ENCODE results near the gene C7orf57. TPM values are rescaled to one million over a fixed set of nuclear protein-coding genes. Genes with fewer than 3 reads are reported as not detected.
A peak's percentile ranks its signal among the peaks of the same experiment; 100 is the strongest.

C7orf57 gene
- total RNA-seq, 3 donors from 2014 or later (not counting 1 experiment from before 2014, with no cell fraction given): 0.85 TPM; not detected in 2

GRCh38 chr7:48083114-48083830 is 47.9 kb downstream of the C7orf57 start:
- Histone ChIP-seq H3K27ac (ENCODE audit: low read length) (no peak overlapping the region), H3K4me1 (ENCODE audit: control insufficient read depth, insufficient read depth, low read length) (peaks cover 51% of the 10 kb centered on the region), H3K27me3 (ENCODE audit: control insufficient read depth, insufficient read depth, low read length) (no peaks in the 10 kb centered on the region), H3K9me3 (ENCODE audit: control insufficient read depth, insufficient read depth, low read length) (no peaks in the 10 kb centered on the region), H3K4me3 (ENCODE audit: low read length) (no peak overlapping the region), H3K36me3 (ENCODE audit: control insufficient read depth, insufficient read depth, low read length) (no peaks in the 10 kb centered on the region)
- intact Hi-C loops (cut with micrococcal nuclease): no loop called here
- no peak for ATAC-seq
- no peaks in the 10 kb centered on the region for H3K9me3 Mint-ChIP-seq
- no peaks in the 10 kb centered on the region for H3K36me3 Mint-ChIP-seq
- peaks cover 45 to 49% of the 10 kb centered on the region in 2 donors for H3K4me1 Mint-ChIP-seq
- DNase-seq: peak in 1 of 2 donors; percentile 53
- WGBS (ENCODE audit: insufficient coverage): 87% methylated on average over 6 of the region's 6 CpGs
- H3K27ac Mint-ChIP-seq: peak overlapping the region; percentile 96 to 98
- no peaks in the 10 kb centered on the region for H3K27me3 Mint-ChIP-seq (ENCODE audit: low read depth in 2 of 2)
- H3K4me3 Mint-ChIP-seq: peak overlapping the region; percentile 47
- TF ChIP-seq, protein P1, sequence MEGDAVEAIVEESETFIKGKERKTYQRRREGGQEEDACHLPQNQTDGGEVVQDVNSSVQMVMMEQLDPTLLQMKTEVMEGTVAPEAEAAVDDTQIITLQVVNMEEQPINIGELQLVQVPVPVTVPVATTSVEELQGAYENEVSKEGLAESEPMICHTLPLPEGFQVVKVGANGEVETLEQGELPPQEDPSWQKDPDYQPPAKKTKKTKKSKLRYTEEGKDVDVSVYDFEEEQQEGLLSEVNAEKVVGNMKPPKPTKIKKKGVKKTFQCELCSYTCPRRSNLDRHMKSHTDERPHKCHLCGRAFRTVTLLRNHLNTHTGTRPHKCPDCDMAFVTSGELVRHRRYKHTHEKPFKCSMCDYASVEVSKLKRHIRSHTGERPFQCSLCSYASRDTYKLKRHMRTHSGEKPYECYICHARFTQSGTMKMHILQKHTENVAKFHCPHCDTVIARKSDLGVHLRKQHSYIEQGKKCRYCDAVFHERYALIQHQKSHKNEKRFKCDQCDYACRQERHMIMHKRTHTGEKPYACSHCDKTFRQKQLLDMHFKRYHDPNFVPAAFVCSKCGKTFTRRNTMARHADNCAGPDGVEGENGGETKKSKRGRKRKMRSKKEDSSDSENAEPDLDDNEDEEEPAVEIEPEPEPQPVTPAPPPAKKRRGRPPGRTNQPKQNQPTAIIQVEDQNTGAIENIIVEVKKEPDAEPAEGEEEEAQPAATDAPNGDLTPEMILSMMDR (IDR thresholded peaks at IDR 0.05): no peak

DNA sequence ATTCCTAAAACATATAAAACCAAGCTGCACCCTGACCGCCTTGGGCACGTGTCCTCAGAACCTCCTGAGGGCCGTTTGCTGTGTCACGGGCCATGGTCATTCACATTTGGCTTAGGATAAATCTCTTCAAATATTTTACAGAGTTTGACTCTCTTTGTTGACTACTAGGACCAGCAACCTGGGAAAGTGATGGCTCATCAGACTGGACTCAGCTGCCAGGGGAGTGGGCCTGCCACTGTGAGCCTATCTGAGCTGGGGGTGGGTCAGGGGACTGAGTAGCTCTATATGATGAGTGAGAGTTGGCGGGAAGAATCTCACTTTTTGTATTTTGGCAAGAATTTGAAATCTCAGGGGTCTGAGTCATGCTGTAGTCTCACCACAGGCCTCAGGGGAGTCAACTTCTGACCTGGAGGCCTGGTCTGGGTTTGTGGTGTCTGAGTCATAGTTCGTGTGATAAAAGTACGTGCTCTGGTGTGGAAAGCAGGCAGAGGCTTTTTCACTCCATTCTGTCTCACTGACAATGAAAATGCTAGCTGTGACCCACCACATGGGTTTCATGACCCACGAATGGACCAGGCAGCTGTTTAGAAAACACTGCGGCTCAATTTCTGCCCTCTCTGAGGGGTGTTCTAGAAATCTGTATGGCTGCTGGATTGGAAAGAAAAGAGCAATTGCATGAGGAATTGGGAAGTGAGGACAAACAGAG is 49.5 kb downstream of the C7orf57 start:
- Mint-ChIP-seq H3K27ac (peak overlapping the region; percentile 96 to 98), H3K4me1 (peaks cover 47 to 63% of the 10 kb centered on the region in 2 donors), H3K9me3 (no peaks in the 10 kb centered on the region), H3K4me3 (peak overlapping the region; percentile 83), H3K36me3 (no peaks in the 10 kb centered on the region), H3K27me3 (ENCODE audit: low read depth in 2 of 2) (no peaks in the 10 kb centered on the region)
- peak; percentile 78 to 80 for DNase-seq
- Histone ChIP-seq H3K36me3 (ENCODE audit: control insufficient read depth, insufficient read depth, low read length) (no peaks in the 10 kb centered on the region), H3K4me1 (ENCODE audit: control insufficient read depth, insufficient read depth, low read length) (peaks cover 59% of the 10 kb centered on the region), H3K4me3 (ENCODE audit: low read length) (no peak overlapping the region), H3K27ac (ENCODE audit: low read length) (peak overlapping the region; percentile 95), H3K27me3 (ENCODE audit: control insufficient read depth, insufficient read depth, low read length) (no peaks in the 10 kb centered on the region), H3K9me3 (ENCODE audit: control insufficient read depth, insufficient read depth, low read length) (no peaks in the 10 kb centered on the region)
- 39% methylated on average over 9 of the region's 9 CpGs for WGBS (ENCODE audit: insufficient coverage)
- intact Hi-C loops (cut with micrococcal nuclease): loop anchor here (2.0 to 5.0 kb wide), 4 partner anchors 38 to 108 kb away; partner anchors contain the start of genes C7orf57 and HUS1
- peak; percentile 33 to 60 (median 56) for ATAC-seq
- TF ChIP-seq, protein P1 (IDR thresholded peaks at IDR 0.05): no peak

DNA sequence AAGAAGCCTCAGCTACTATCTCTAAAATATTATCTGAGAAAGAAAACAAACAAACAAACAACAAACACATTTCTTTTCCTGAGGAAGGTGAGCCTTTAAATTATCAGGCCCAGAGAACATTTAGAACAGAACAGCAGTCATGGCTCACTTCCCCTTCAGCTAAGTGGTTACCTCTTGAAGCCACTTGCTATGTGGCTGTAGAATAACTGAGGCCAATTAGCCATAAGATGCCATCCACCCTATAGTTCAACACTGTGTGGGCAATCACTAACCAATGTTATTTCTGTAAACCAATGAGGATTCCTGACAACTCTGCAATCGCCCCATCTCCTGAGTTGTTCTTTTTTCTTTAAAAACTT is 50.1 kb downstream of the C7orf57 start:
- Histone ChIP-seq H3K27ac (ENCODE audit: low read length) (peak overlapping the region; percentile 95), H3K9me3 (ENCODE audit: control insufficient read depth, insufficient read depth, low read length) (no peaks in the 10 kb centered on the region), H3K4me3 (ENCODE audit: low read length) (no peak overlapping the region), H3K27me3 (ENCODE audit: control insufficient read depth, insufficient read depth, low read length) (no peaks in the 10 kb centered on the region), H3K4me1 (ENCODE audit: control insufficient read depth, insufficient read depth, low read length) (peaks cover 64% of the 10 kb centered on the region), H3K36me3 (ENCODE audit: control insufficient read depth, insufficient read depth, low read length) (peaks cover 3% of the 10 kb centered on the region)
- Mint-ChIP-seq H3K4me3 (peak overlapping the region; percentile 83), H3K27ac (peak overlapping the region; percentile 96 to 98), H3K9me3 (no peaks in the 10 kb centered on the region), H3K4me1 (peaks cover 52 to 68% of the 10 kb centered on the region in 2 donors), H3K27me3 (ENCODE audit: low read depth in 2 of 2) (no peaks in the 10 kb centered on the region), H3K36me3 (peaks cover 2% of the 10 kb centered on the region)
- ATAC-seq: no peak
- 33% methylated on average over 1 of the region's 1 CpG for WGBS (ENCODE audit: insufficient coverage)
- no peak for DNase-seq
- TF ChIP-seq, protein P1 (IDR thresholded peaks at IDR 0.05): no peak
- intact Hi-C loops (cut with micrococcal nuclease): loop anchor here (2.0 to 5.0 kb wide), 4 partner anchors 39 to 108 kb away; partner anchors contain the start of genes C7orf57 and HUS1
